ENCODE results near the gene GXYLT2. TPM values are rescaled to one million over a fixed set of nuclear protein-coding genes. Genes with fewer than 3 reads are reported as not detected.

Gene GXYLT2
- total and polyA plus RNA-seq, 2 of the 13 experiments (the other 11 are each of a cell fraction or from before 2014, with no cell fraction given): 4.3 to 6.9 TPM

GRCh38 chr3:72957297-72957696, 69.5 kb downstream of the GXYLT2 start (continued):
- no peak for TF ChIP-seq ARHGAP35 (CRISPR knock-in tag; IDR thresholded peaks at IDR 0.05; ENCODE audit: borderline replicate concordance)
- TF ChIP-seq GPN1 (CRISPR knock-in tag; IDR thresholded peaks at IDR 0.05; ENCODE audit: borderline replicate concordance): no peak
- no peak for TF ChIP-seq PTBP1 (IDR thresholded peaks at IDR 0.05; ENCODE audit: low read depth, low read length, poor library complexity, severe bottlenecking)
- no peak for TF ChIP-seq MYPOP (CRISPR knock-in tag; IDR thresholded peaks at IDR 0.05)
- no peak for TF ChIP-seq CREB3 (CRISPR knock-in tag; IDR thresholded peaks at IDR 0.05)
- no peak for TF ChIP-seq ZNF570 (CRISPR knock-in tag; IDR thresholded peaks at IDR 0.05; ENCODE audit: borderline replicate concordance)
- no peak for TF ChIP-seq MAFK (conservative IDR thresholded peaks at IDR 0.05 in 1 of 2, IDR thresholded peaks at IDR 0.05 in 1 of 2; ENCODE audit: low read length in 2 of 2)
- peak; percentile 43; the same call in 1 of the 2 replicates for TF ChIP-seq TOPORS (CRISPR knock-in tag; IDR thresholded peaks at IDR 0.05)
- TF ChIP-seq AFF4 (CRISPR knock-in tag; IDR thresholded peaks at IDR 0.05): no peak
- TF ChIP-seq ZNF230 (CRISPR knock-in tag; IDR thresholded peaks at IDR 0.05): no peak
- no peak for TF ChIP-seq NR1H2 (CRISPR knock-in tag; IDR thresholded peaks at IDR 0.05; ENCODE audit: borderline replicate concordance, low read depth)
- peak; percentile 69 for TF ChIP-seq MED1 (CRISPR knock-in tag; IDR thresholded peaks at IDR 0.05)
- peak; percentile 71 for TF ChIP-seq SAP130 (CRISPR knock-in tag; IDR thresholded peaks at IDR 0.05; ENCODE audit: low read depth)
- TF ChIP-seq SNRNP70 (IDR thresholded peaks at IDR 0.05; ENCODE audit: low read depth, low read length): no peak
- no peak for TF ChIP-seq PBX3 (CRISPR knock-in tag; IDR thresholded peaks at IDR 0.05; ENCODE audit: borderline replicate concordance)
- TF ChIP-seq ETV5 (CRISPR knock-in tag; IDR thresholded peaks at IDR 0.05; ENCODE audit: borderline replicate concordance): peak; percentile 40; the same call in 1 of the 2 replicates
- TF ChIP-seq ZNF713 (CRISPR knock-in tag; IDR thresholded peaks at IDR 0.05): no peak
- no peak for TF ChIP-seq ZNF350 (CRISPR knock-in tag; IDR thresholded peaks at IDR 0.05; ENCODE audit: borderline replicate concordance, low read depth)
- TF ChIP-seq IRX3 (CRISPR knock-in tag; IDR thresholded peaks at IDR 0.05; ENCODE audit: borderline replicate concordance, low read depth): no peak
- TF ChIP-seq, protein P1, sequence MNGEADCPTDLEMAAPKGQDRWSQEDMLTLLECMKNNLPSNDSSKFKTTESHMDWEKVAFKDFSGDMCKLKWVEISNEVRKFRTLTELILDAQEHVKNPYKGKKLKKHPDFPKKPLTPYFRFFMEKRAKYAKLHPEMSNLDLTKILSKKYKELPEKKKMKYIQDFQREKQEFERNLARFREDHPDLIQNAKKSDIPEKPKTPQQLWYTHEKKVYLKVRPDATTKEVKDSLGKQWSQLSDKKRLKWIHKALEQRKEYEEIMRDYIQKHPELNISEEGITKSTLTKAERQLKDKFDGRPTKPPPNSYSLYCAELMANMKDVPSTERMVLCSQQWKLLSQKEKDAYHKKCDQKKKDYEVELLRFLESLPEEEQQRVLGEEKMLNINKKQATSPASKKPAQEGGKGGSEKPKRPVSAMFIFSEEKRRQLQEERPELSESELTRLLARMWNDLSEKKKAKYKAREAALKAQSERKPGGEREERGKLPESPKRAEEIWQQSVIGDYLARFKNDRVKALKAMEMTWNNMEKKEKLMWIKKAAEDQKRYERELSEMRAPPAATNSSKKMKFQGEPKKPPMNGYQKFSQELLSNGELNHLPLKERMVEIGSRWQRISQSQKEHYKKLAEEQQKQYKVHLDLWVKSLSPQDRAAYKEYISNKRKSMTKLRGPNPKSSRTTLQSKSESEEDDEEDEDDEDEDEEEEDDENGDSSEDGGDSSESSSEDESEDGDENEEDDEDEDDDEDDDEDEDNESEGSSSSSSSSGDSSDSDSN (CRISPR knock-in tag; IDR thresholded peaks at IDR 0.05): 0 out of 2 replicates have a peak, but pooled peaks have one; percentile 27
- no peak for TF ChIP-seq PRMT3 (CRISPR knock-in tag; IDR thresholded peaks at IDR 0.05; ENCODE audit: borderline replicate concordance, low read depth)

Measured in HepG2 (cell line).